ENCODE results near the gene MAPK8IP3. TPM values are rescaled to one million over a fixed set of nuclear protein-coding genes. Genes with fewer than 3 reads are reported as not detected.

Gene MAPK8IP3
- total and polyA plus RNA-seq, 8 donors, result 25.5 to 244 (median 50.3) TPM

GRCh38 chr16:1673424-1674151 is 32.4 kb upstream of the MAPK8IP3 start:
- peaks cover 0 to 4% (median 0%) of the 10 kb centered on the region in 3 donors for H3K4me1 ChIP-seq
- no peak for FAIRE-seq
- TF ChIP-seq CTCF (IDR thresholded peaks at IDR 0.05), result no peak
- WGBS, 2 donors, result 91 to 94% methylated on average over 26 of the region's 26 CpGs
- H3K9me3 ChIP-seq, result no peaks in the 10 kb centered on the region
- intact Hi-C loops (cut with DNase I), result no loop called here
- peak in 1 of 6 donors; percentile 36 for DNase-seq
- no peak overlapping the region for H3K4me3 ChIP-seq
- ATAC-seq, result no peak
- H3K36me3 ChIP-seq, result peaks cover 4 to 44% (median 20%) of the 10 kb centered on the region in 3 donors
- H3K27me3 ChIP-seq, result no peaks in the 10 kb centered on the region
- H3K27ac ChIP-seq, result no peak overlapping the region

GRCh38 chr16:1674306-1674705 is 31.7 kb upstream of the MAPK8IP3 start:
- DNase-seq (peak in 1 of 6 donors; percentile 28), FAIRE-seq (no peak), ATAC-seq (no peak)
- intact Hi-C loops (cut with DNase I), result no loop called here
- 84 to 88% methylated on average over 7 of the region's 7 CpGs for WGBS, 2 donors
- no peak overlapping the region for H3K4me3 ChIP-seq
- peaks cover 4 to 37% (median 15%) of the 10 kb centered on the region in 3 donors for H3K36me3 ChIP-seq
- H3K27ac ChIP-seq, result no peak overlapping the region
- H3K27me3 ChIP-seq, result no peaks in the 10 kb centered on the region
- H3K9me3 ChIP-seq, result no peaks in the 10 kb centered on the region
- H3K4me1 ChIP-seq, result peaks cover 0 to 9% (median 4%) of the 10 kb centered on the region in 3 donors
- TF ChIP-seq CTCF (IDR thresholded peaks at IDR 0.05), result no peak

DNA sequence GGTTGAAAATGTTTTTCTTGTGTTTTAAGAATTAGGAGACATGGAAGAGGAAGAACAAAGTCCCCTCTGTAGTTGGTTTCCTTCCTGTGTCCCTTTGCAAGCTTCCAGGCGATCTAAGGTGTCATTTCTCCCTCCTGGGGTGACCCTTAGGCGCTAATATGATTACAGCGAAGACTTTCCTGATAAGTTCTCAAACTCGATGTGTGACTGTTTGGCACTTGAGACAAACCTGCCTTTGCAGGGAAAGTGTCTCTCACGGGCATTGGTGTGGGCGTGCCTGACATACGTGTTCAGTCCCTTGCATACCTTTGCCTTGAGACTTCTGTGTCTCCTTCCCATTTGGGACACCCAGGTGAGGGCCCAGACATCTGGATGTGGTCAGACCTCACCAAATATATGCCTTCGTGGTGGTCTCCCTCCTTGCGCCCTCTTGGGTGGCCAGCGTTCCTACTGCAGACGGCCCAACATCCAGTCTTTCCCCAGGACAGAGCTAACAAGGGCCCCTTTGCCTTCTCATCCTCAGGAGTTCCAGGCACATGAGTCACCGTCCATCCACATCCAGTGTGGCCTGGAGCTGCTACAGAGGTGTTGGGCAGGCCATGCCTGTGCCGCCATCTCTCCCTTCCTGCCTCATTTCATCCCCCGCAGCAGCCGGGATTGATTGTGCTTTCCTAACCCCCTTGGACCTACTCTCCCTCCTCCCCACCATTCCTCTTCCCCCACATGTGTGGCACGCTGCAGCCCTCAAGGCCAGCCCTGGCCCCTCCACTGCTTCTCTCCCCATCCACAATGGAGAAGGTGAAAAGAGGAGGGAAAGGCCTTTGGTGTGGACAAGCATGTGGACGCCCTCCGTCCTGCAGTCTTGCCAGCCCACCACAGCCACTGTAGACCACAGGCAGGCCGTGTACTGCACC is 31.0 kb upstream of the MAPK8IP3 start:
- H3K4me3 ChIP-seq, result no peak overlapping the region
- no peaks in the 10 kb centered on the region for H3K9me3 ChIP-seq
- WGBS, 2 donors, result 88 to 91% methylated on average over 19 of the region's 19 CpGs
- DNase-seq (no peak), FAIRE-seq (no peak), ATAC-seq (no peak)
- H3K36me3 ChIP-seq, result peaks cover 4 to 30% (median 11%) of the 10 kb centered on the region in 3 donors
- no peak for TF ChIP-seq CTCF (IDR thresholded peaks at IDR 0.05)
- H3K27ac ChIP-seq, result no peak overlapping the region
- H3K27me3 ChIP-seq, result no peaks in the 10 kb centered on the region
- intact Hi-C loops (cut with DNase I), result no loop called here
- peaks cover 0 to 12% (median 4%) of the 10 kb centered on the region in 3 donors for H3K4me1 ChIP-seq

- H3K9me3 ChIP-seq, result no peaks in the 10 kb centered on the region
- 93 to 94% methylated on average over 12 of the region's 12 CpGs for WGBS, 2 donors
- no peak overlapping the region for H3K4me3 ChIP-seq
- H3K27me3 ChIP-seq, result no peaks in the 10 kb centered on the region
- FAIRE-seq (no peak), ATAC-seq (no peak), DNase-seq (no peak)
- H3K36me3 ChIP-seq, result peaks cover 0 to 14% (median 8%) of the 10 kb centered on the region in 3 donors
- H3K27ac ChIP-seq, result no peak overlapping the region
- peaks cover 0 to 12% (median 4%) of the 10 kb centered on the region in 3 donors for H3K4me1 ChIP-seq
- no peak for TF ChIP-seq CTCF (IDR thresholded peaks at IDR 0.05)
- intact Hi-C loops (cut with DNase I), result no loop called here
These were observed 29.3 kb upstream of the MAPK8IP3 start for GRCh38 chr16:1676661-1677060.
